K562 (cell line): ENCODE measurements around the gene RHEB. TPM values are rescaled to one million over a fixed set of nuclear protein-coding genes. Genes with fewer than 3 reads are reported as not detected.
A peak's percentile ranks its signal among the peaks of the same experiment; 100 is the strongest.

Experiments used
- ATAC-seq: fragments of 200-7000 bp; cut with Tn5 transposase; 3 replicates; pipeline ENCODE4 v1.9.1; 2020; ENCODE audit warnings: moderate library complexity
- BruUV-seq: library from RNA; stranded (reverse); fragments of 400-500 nt; replicated peaks from 2 replicates; lab custom pipeline; 2021; lab: Mats Ljungman, UMichigan
- CTCF ChIA-PET: fragments of 300-600 bp; formaldehyde crosslinking; extraction: SDS; loops from one replicate; lab custom pipeline; 2021; ENCODE audit warnings: low intra/inter-chr PET ratio; lab: Yijun Ruan, JAX
- POLR2A ChIA-PET: fragments of 300-600, 350-650 bp; sonication (Branson Sonifier 250); formaldehyde crosslinking; extraction: SDS; loops from one replicate; lab custom pipeline; 2021; ENCODE audit warnings: antibody characterized with exemption, inconsistent platforms; lab: Yijun Ruan, JAX
- DNase-seq, 4 experiments: peaks; one replicate each; pipeline versions ENCODE4 v3.0.0 to v3.0.0-alpha.2; 2011 to 2018; ENCODE audit warnings: low spot score in 3 of 4, mixed read lengths in 3 of 4; ENCODE audit errors: extremely low read depth in 1 of 4
- FAIRE-seq: peaks from 2 replicates; lab custom pipeline; 2011; peaks lifted over from hg19 to GRCh38; lab: Jason Lieb, UNC
- H2AFZ ChIP-seq: 2 replicates; pipeline ENCODE4 v1.6.0; 2011; ENCODE audit warnings: low read depth, low read length, control low read depth, inconsistent platforms
- H3K27ac ChIP-seq: fragments of 200-600 bp; 3 replicates; pipeline ENCODE4 v1.8.0; 2011; ENCODE audit warnings: low read depth, mild to moderate bottlenecking, control low read depth, inconsistent platforms, low read length, moderate library complexity, mixed read lengths; ENCODE audit errors: extremely low read depth
- H3K27me3 ChIP-seq, 2 experiments: fragments of 300-600 bp in 1 of 2; 2 replicates in 1 of 2; 3 replicates in 1 of 2; pipeline versions ENCODE4 v1.6.0 to v1.8.0; 2011; ENCODE audit warnings: inconsistent platforms in 2 of 2, low read length in 2 of 2, mild to moderate bottlenecking in 1 of 2, mixed read lengths in 1 of 2, moderate library complexity in 1 of 2; ENCODE audit not compliant: control insufficient read depth in 2 of 2, insufficient read depth in 2 of 2
- H3K36me3 ChIP-seq: fragments of 300-600 bp; 3 replicates; pipeline ENCODE4 v1.8.0; 2011; ENCODE audit warnings: mild to moderate bottlenecking, low read length, inconsistent platforms; ENCODE audit not compliant: control insufficient read depth, insufficient read depth
- H3K4me1 ChIP-seq, 2 experiments: fragments of 200-600 bp in 1 of 2; replicated peaks in 1 of 2; 2 replicates in 1 of 2; 3 replicates in 1 of 2; pipeline versions ENCODE4 v1.5.1 to v1.8.0; 2011; ENCODE audit warnings: inconsistent platforms in 2 of 2, low read length in 2 of 2, mild to moderate bottlenecking in 1 of 2, mixed read lengths in 1 of 2, moderate library complexity in 1 of 2; ENCODE audit not compliant: control insufficient read depth in 2 of 2, insufficient read depth in 2 of 2
- H3K4me2 ChIP-seq: 2 replicates; pipeline ENCODE4 v1.6.1; 2011; ENCODE audit warnings: low read length, control low read depth, inconsistent platforms, mixed read lengths; ENCODE audit not compliant: insufficient read depth
- H3K4me3 ChIP-seq: fragments of 200-600 bp; sonication (generic), shearing (Covaris generic); 2 replicates; pipeline ENCODE4 v1.5.1; 2016; ENCODE audit warnings: control low read depth, inconsistent platforms
- H3K79me2 ChIP-seq: fragments of 200-600 bp; 3 replicates; pipeline ENCODE4 v1.8.0; 2011; ENCODE audit warnings: low read length, inconsistent platforms; ENCODE audit not compliant: control insufficient read depth, insufficient read depth
- H3K9ac ChIP-seq, 2 experiments: 2 replicates each; pipeline versions ENCODE4 v1.6.0 to v1.6.1; 2011; ENCODE audit warnings: low read depth in 2 of 2, low read length in 2 of 2, control low read depth in 1 of 2, inconsistent platforms in 1 of 2, mild to moderate bottlenecking in 1 of 2, mixed read lengths in 1 of 2; ENCODE audit not compliant: insufficient read depth in 1 of 2
- H3K9me1 ChIP-seq: one replicate; pipeline ENCODE4 v1.6.0; 2011; ENCODE audit warnings: inconsistent platforms, mild to moderate bottlenecking, low read length, moderate library complexity; ENCODE audit not compliant: control insufficient read depth, insufficient read depth
- H3K9me3 ChIP-seq: replicated peaks from 2 replicates; pipeline ENCODE4 v1.5.1; 2011; ENCODE audit warnings: low read depth, low read length, inconsistent platforms; ENCODE audit not compliant: control insufficient read depth, insufficient read depth
- H4K20me1 ChIP-seq: replicated peaks from 2 replicates; pipeline ENCODE4 v1.6.1; 2011; ENCODE audit warnings: low read length, inconsistent platforms, mixed read lengths; ENCODE audit not compliant: control insufficient read depth, insufficient read depth
- EGR1 ChIP-seq: fragments of 450-650 bp; conservative IDR thresholded peaks from 2 replicates; pipeline ENCODE4 v1.6.1; 2017; ENCODE audit warnings: mild to moderate bottlenecking
- MLX ChIP-seq, 2 experiments: fragments of 450-650 bp in 1 of 2; sonication (generic) in 1 of 2; formaldehyde crosslinking; conservative IDR thresholded peaks; 2 replicates each; pipeline versions ENCODE4 v1.4.0 to v1.8.1; 2020 to 2022; ENCODE audit warnings: mild to moderate bottlenecking in 1 of 2, missing genetic modification reagents in 1 of 2
- ZNF212 ChIP-seq: fragments of 450-650 bp; formaldehyde crosslinking; IDR thresholded peaks from 2 replicates; pipeline ENCODE4 v1.4.0; 2020; ENCODE audit warnings: mild to moderate bottlenecking
- WGBS: fragments of 100-300 bp; shearing (Covaris generic); methylation state at CpG from one replicate; pipeline ENCODE4 v1.1.6; 2016; ENCODE audit warnings: low coverage, mixed read lengths; ENCODE audit not compliant: insufficient coverage; ENCODE audit errors: missing lambda C conversion rate; 5-methylcytosine and 5-hydroxymethylcytosine counted together
- in situ Hi-C: fragments of 300-500 bp; cut with MboI; formaldehyde crosslinking; loops from 4 replicates; pipeline ENCODE4 v1.15.0; 2018; ENCODE audit warnings: inconsistent platforms, mixed read lengths
- intact Hi-C: fragments of 100-400 bp; cut with micrococcal nuclease; formaldehyde crosslinking; loops from 2 replicates; pipeline ENCODE4 v1.14.2; 2022
- polyA plus RNA-seq, 8 experiments: library from polyadenylated mRNA; depleted of rRNA in 4 of 8; stranded (reverse) in 5 of 8; unstranded in 3 of 8; fragments of >200 nt; fragmentation: Nextera tagmentation in 2 of 8; fragmentation: Illumina TruSeq in 1 of 8; extraction: Ambion mirVana in 2 of 8; extraction: Trizol in 1 of 8; gene quantifications; 2 replicates each; pipeline versions ENCODE4 v1.2.1 to v1.2.3, GENCODE V29; 2011 to 2014; ENCODE audit warnings: inconsistent platforms in 1 of 8, missing spikeins in 1 of 8
- total RNA-seq, 7 experiments: library from RNA; depleted of rRNA in 6 of 7; stranded (reverse); fragments of >200 nt in 6 of 7; fragmentation: Illumina TruSeq in 2 of 7; extraction: Trizol in 2 of 7; gene quantifications; 2 replicates each; pipeline versions ENCODE4 v1.2.1 to v1.2.3, GENCODE V29; 2011 to 2021; ENCODE audit warnings: low replicate concordance in 1 of 7

The RHEB gene
- total and polyA plus RNA-seq, 9 of the 15 experiments (the other 6 are each of a cell fraction or from before 2014, with no cell fraction given): 28.5 to 249 (median 182) TPM

- H4K20me1 ChIP-seq: peaks cover 8% of the 10 kb centered on the region; the same call in 1 of the 2 replicates
- no peak overlapping the region for H3K4me3 ChIP-seq
- H3K4me1 ChIP-seq: peaks cover 0 to 21% of the 10 kb centered on the region in 2 experiments; a peak in 3 of 5 replicates
- intact Hi-C loops (no loop called here), in situ Hi-C loops (no loop called here)
- TF ChIP-seq ZNF212 (CRISPR knock-in tag) (no peak), MLX (CRISPR knock-in tag; conservative IDR thresholded peaks at IDR 0.05) (no peak), EGR1 (0 out of 2 replicates have a peak, but pooled peaks have one; percentile 17)
- 17% methylated on average over 15 of the region's 15 CpGs for WGBS
- ATAC-seq (no peak), FAIRE-seq (no peak), DNase-seq (no peak)
- ChIA-PET CTCF (interaction anchor here (0.6 kb wide), 1 partner anchor 15 kb away, joined by 3 read pairs; no protein-coding TSS in a partner anchor), POLR2A (interaction anchor here (0.6 to 0.7 kb wide), 2 partner anchors 10 to 395 kb away, joined by 3 read pairs; no protein-coding TSS in a partner anchor)
- no peak overlapping the region for H3K4me2 ChIP-seq
- H3K27me3 ChIP-seq: peaks cover 23 to 94% of the 10 kb centered on the region in 2 experiments; a peak in 4 of 5 replicates
- H3K36me3 ChIP-seq: no peaks in the 10 kb centered on the region
- BruUV-seq: no TSS peak
- 0 out of 4 replicates have a peak overlapping the region, but pooled peaks of 1 of the 2 experiments have one; percentile 10 for H3K9ac ChIP-seq
- H3K9me1 ChIP-seq: no peaks in the 10 kb centered on the region
- no peak overlapping the region for H2AFZ ChIP-seq
- no peaks in the 10 kb centered on the region for H3K9me3 ChIP-seq
- no peak overlapping the region for H3K27ac ChIP-seq
- no peaks in the 10 kb centered on the region for H3K79me2 ChIP-seq
Observed at GRCh38 chr7:151433721-151434400, 85.8 kb downstream of the RHEB start.
